ENCODE results near the gene FOXN4.

The FOXN4 gene

GRCh38 chr12:109292342-109292711 lies 16.8 kb downstream of the FOXN4 start:
- Histone ChIP-seq H3K4me3 (no peak overlapping the region), H3K9ac (no peak overlapping the region), H3K9me3 (no peaks in the 10 kb centered on the region), H3K27me3 (0 out of 2 replicates have a peak, but pooled peaks cover 7% of the 10 kb centered on the region), H4K20me1 (no peaks in the 10 kb centered on the region), H3K27ac (no peak overlapping the region), H3K36me3 (no peaks in the 10 kb centered on the region), H3K4me1 (no peaks in the 10 kb centered on the region), H3K4me2 (no peak overlapping the region)
- TF ChIP-seq Cebpa-rat (IDR thresholded peaks at IDR 0.05): no peak

GRCh38 chr12:109291521-109292341 lies 17.4 kb downstream of the FOXN4 start:
- Histone ChIP-seq H3K4me1 (no peaks in the 10 kb centered on the region), H4K20me1 (no peaks in the 10 kb centered on the region), H3K9me3 (no peaks in the 10 kb centered on the region), H3K9ac (no peak overlapping the region), H3K27ac (no peak overlapping the region), H3K27me3 (0 out of 2 replicates have a peak, but pooled peaks cover 7% of the 10 kb centered on the region), H3K4me2 (no peak overlapping the region), H3K4me3 (no peak overlapping the region), H3K36me3 (no peaks in the 10 kb centered on the region)
- no peak for TF ChIP-seq Cebpa-rat (IDR thresholded peaks at IDR 0.05)

GRCh38 chr12:109291117-109291516 lies 18.0 kb downstream of the FOXN4 start:
- Histone ChIP-seq H3K4me3 (no peak overlapping the region), H4K20me1 (no peaks in the 10 kb centered on the region), H3K9ac (no peak overlapping the region), H3K36me3 (no peaks in the 10 kb centered on the region), H3K4me2 (no peak overlapping the region), H3K4me1 (no peaks in the 10 kb centered on the region), H3K27me3 (0 out of 2 replicates have a peak, but pooled peaks cover 7% of the 10 kb centered on the region), H3K9me3 (no peaks in the 10 kb centered on the region), H3K27ac (no peak overlapping the region)
- no peak for TF ChIP-seq Cebpa-rat (IDR thresholded peaks at IDR 0.05)

DNA sequence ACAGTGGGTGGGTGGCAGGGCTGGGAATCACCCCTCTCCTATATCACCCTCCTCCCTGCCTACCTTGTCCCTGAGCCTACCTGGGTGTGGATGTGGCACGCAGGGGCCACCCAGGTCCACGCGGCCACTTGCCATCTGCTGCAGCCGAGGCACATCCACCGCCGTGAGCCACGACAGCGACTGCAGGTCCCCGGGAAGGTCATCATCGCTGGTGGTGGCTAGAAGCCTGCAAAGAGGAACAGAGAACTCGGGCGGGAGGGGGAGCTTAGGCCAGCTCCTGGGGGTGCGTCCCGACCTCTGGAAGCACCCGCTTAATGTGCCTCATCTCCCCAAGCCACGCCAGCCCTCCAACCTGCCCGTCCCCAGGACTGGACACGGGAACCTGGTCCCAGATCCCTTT lies 19.0 kb downstream of the FOXN4 start:
- no peak overlapping the region for H3K4me3 ChIP-seq
- no peaks in the 10 kb centered on the region for H3K36me3 ChIP-seq
- 0 out of 2 replicates have a peak, but pooled peaks cover 3% of the 10 kb centered on the region for H3K27me3 ChIP-seq
- H3K9ac ChIP-seq: no peak overlapping the region
- no peaks in the 10 kb centered on the region for H3K4me1 ChIP-seq
- no peak overlapping the region for H3K4me2 ChIP-seq
- no peak overlapping the region for H3K27ac ChIP-seq
- TF ChIP-seq Cebpa-rat (IDR thresholded peaks at IDR 0.05): no peak
- no peaks in the 10 kb centered on the region for H3K9me3 ChIP-seq
- no peaks in the 10 kb centered on the region for H4K20me1 ChIP-seq

DNA sequence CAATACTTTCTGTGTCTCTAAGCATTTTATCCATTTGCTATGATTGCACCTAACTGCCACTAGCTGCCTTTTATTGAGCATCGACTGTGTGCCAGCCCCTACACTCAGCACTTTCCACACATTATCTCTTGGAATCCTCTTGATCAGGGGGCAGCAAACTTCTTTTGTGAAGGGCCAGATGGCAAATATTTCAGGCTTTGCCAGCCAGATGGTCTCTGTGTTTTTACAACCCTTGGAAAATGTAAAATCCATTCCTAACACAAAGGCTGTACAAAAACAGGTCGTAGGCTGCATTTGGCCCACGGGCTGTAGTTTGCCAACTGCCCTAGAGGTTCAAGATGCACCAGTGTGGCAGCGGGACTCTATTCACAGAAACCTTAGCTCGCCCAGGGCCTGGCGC lies 19.5 kb downstream of the FOXN4 start:
- TF ChIP-seq Cebpa-rat (IDR thresholded peaks at IDR 0.05): no peak
- no peak overlapping the region for H3K9ac ChIP-seq
- no peak overlapping the region for H3K4me2 ChIP-seq
- no peaks in the 10 kb centered on the region for H4K20me1 ChIP-seq
- no peaks in the 10 kb centered on the region for H3K4me1 ChIP-seq
- no peaks in the 10 kb centered on the region for H3K9me3 ChIP-seq
- 0 out of 2 replicates have a peak, but pooled peaks cover 3% of the 10 kb centered on the region for H3K27me3 ChIP-seq
- no peaks in the 10 kb centered on the region for H3K36me3 ChIP-seq
- no peak overlapping the region for H3K4me3 ChIP-seq
- no peak overlapping the region for H3K27ac ChIP-seq

DNA sequence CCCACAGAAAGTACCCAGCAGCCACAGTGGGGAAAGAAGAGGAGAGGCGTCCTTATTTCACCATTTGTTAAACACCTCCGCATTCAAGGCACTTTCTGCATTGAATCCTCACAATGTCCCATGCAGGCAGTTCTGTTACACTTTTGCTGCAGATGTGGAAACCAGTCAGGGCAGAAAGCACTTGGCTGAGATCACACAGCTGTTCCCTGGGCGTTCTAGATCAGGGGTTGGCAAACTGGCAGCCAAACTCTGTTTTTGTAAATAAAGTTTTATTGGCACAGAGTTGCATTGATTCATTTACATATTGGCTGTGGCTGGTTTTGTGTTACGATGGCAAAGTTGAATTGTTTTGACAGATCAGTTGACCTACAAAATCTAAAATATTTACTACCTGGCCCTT lies 20.1 kb downstream of the FOXN4 start:
- no peak for TF ChIP-seq Cebpa-rat (IDR thresholded peaks at IDR 0.05)
- Histone ChIP-seq H3K4me2 (no peak overlapping the region), H3K4me3 (no peak overlapping the region), H3K36me3 (no peaks in the 10 kb centered on the region), H4K20me1 (no peaks in the 10 kb centered on the region), H3K27ac (no peak overlapping the region), H3K9me3 (no peaks in the 10 kb centered on the region), H3K4me1 (no peaks in the 10 kb centered on the region), H3K9ac (no peak overlapping the region), H3K27me3 (0 out of 2 replicates have a peak, but pooled peaks cover 3% of the 10 kb centered on the region)

DNA sequence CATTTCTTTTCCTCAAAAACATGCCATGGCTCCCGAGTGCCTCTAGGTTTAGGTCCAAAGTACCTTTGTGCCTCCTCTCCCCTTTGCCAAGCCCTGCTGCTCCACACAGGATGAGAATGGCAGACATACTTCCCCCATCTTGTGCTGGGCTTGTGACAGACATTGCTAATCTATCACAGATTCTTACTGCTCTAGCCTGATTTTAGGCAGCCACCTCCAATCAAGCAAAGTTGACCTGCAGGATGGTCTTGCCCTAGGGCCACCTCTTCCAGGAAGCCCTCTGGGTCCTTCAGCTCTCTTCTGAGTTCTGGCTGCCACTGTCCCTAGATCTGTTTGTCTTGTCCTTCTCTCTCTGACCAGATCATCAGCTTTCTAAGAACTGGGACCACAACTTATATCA lies 20.5 kb downstream of the FOXN4 start:
- no peaks in the 10 kb centered on the region for H4K20me1 ChIP-seq
- no peak overlapping the region for H3K9ac ChIP-seq
- H3K9me3 ChIP-seq: no peaks in the 10 kb centered on the region
- TF ChIP-seq Cebpa-rat (IDR thresholded peaks at IDR 0.05): no peak
- no peak overlapping the region for H3K4me2 ChIP-seq
- no peak overlapping the region for H3K4me3 ChIP-seq
- 0 out of 2 replicates have a peak, but pooled peaks cover 3% of the 10 kb centered on the region for H3K27me3 ChIP-seq
- H3K4me1 ChIP-seq: no peaks in the 10 kb centered on the region
- no peak overlapping the region for H3K27ac ChIP-seq
- H3K36me3 ChIP-seq: no peaks in the 10 kb centered on the region

GRCh38 chr12:109287811-109288469 lies 21.1 kb downstream of the FOXN4 start:
- Histone ChIP-seq H3K36me3 (no peaks in the 10 kb centered on the region), H4K20me1 (no peaks in the 10 kb centered on the region), H3K4me3 (no peak overlapping the region), H3K4me2 (no peak overlapping the region), H3K27me3 (0 out of 2 replicates have a peak, but pooled peaks cover 3% of the 10 kb centered on the region), H3K27ac (no peak overlapping the region), H3K9me3 (no peaks in the 10 kb centered on the region), H3K9ac (no peak overlapping the region), H3K4me1 (no peaks in the 10 kb centered on the region)
- TF ChIP-seq Cebpa-rat (IDR thresholded peaks at IDR 0.05): no peak

GRCh38 chr12:109287181-109287580 lies 21.9 kb downstream of the FOXN4 start:
- Histone ChIP-seq H3K9ac (no peak overlapping the region), H3K36me3 (no peaks in the 10 kb centered on the region), H4K20me1 (no peaks in the 10 kb centered on the region), H3K27ac (no peak overlapping the region), H3K4me2 (no peak overlapping the region), H3K4me3 (no peak overlapping the region), H3K9me3 (no peaks in the 10 kb centered on the region), H3K27me3 (0 out of 2 replicates have a peak, but pooled peaks cover 3% of the 10 kb centered on the region), H3K4me1 (no peaks in the 10 kb centered on the region)
- TF ChIP-seq Cebpa-rat (IDR thresholded peaks at IDR 0.05): no peak

GRCh38 chr12:109286652-109287051 lies 22.4 kb downstream of the FOXN4 start:
- Histone ChIP-seq H3K4me1 (no peaks in the 10 kb centered on the region), H3K4me3 (no peak overlapping the region), H3K9me3 (no peaks in the 10 kb centered on the region), H3K27ac (no peak overlapping the region), H4K20me1 (no peaks in the 10 kb centered on the region), H3K36me3 (no peaks in the 10 kb centered on the region), H3K4me2 (no peak overlapping the region), H3K27me3 (no peaks in the 10 kb centered on the region), H3K9ac (no peak overlapping the region)
- no peak for TF ChIP-seq Cebpa-rat (IDR thresholded peaks at IDR 0.05)

Measured in BLaER1 (cell line).